ENCODE results near the gene TPTE. TPM values are rescaled to one million over a fixed set of nuclear protein-coding genes. Genes with fewer than 3 reads are reported as not detected.
"Not testable (repeated sequence)": the region's sequence is repeated elsewhere in the genome, so short reads cannot be mapped to it uniquely, and the experiment has no call there.

Gene TPTE
- total and polyA plus RNA-seq, 2 donors (not counting 1 experiment from before 2014, with no cell fraction given): not detected

GRCh38 chr21:10639746-10640145 is 118.4 kb downstream of the TPTE start:
- H3K9ac ChIP-seq (ENCODE audit: low read length); H3K27me3 Mint-ChIP-seq; H3K4me1 Mint-ChIP-seq; intact Hi-C loops (cut with micrococcal nuclease); POLR2A ChIA-PET; H3K4me1 ChIP-seq (ENCODE audit: control insufficient read depth in 2 of 2, insufficient read depth in 2 of 2, low read length in 2 of 2); H3K27ac ChIP-seq (ENCODE audit: low read length in 2 of 2); H3K36me3 ChIP-seq (replicated peaks in 1 of 2; ENCODE audit: control extremely low read depth in 1 of 2, control insufficient read depth in 1 of 2, extremely low read depth in 1 of 2, insufficient read depth in 2 of 2, low read length in 1 of 2); H3K27me3 ChIP-seq (replicated peaks in 1 of 4; ENCODE audit: control extremely low read depth in 1 of 4, control insufficient read depth in 3 of 4, insufficient read depth in 4 of 4, low read length in 3 of 4); H3K4me3 ChIP-seq (ENCODE audit: control extremely low read depth in 1 of 5, extremely low read depth in 1 of 5, insufficient read depth in 1 of 5, low read depth in 2 of 5, low read length in 4 of 5); DNase-seq; CTCF ChIA-PET; H2AFZ ChIP-seq (ENCODE audit: insufficient read depth, low read depth, low read length, poor library complexity, severe bottlenecking); H4K20me1 ChIP-seq (ENCODE audit: control insufficient read depth, insufficient read depth, low read length, poor library complexity, severe bottlenecking); H3K4me2 ChIP-seq (replicated peaks; ENCODE audit: low read depth, low read length, poor library complexity, severe bottlenecking); H3K79me2 ChIP-seq (ENCODE audit: control insufficient read depth, insufficient read depth, low read length); H3K27ac Mint-ChIP-seq; ATAC-seq (ENCODE audit: low read depth); H3K4me3 Mint-ChIP-seq; H3K9me3 Mint-ChIP-seq (ENCODE audit: insufficient read depth): not testable (repeated sequence)
- peaks cover 0 to 32% (median 2%) of the 10 kb centered on the region in 3 donors for H3K9me3 ChIP-seq (ENCODE audit: control extremely low read depth in 1 of 3, control insufficient read depth in 2 of 3, insufficient read depth in 1 of 3, low read length in 2 of 3)

GRCh38 chr21:10640446-10640845 is 119.1 kb downstream of the TPTE start:
- no peaks in the 10 kb centered on the region for H4K20me1 ChIP-seq (ENCODE audit: control insufficient read depth, insufficient read depth, low read length, poor library complexity, severe bottlenecking)
- 43% methylated on average over 4 of the region's 4 CpGs for WGBS (ENCODE audit: insufficient coverage)
- Mint-ChIP-seq H3K4me3 (no peak overlapping the region), H3K27me3 (no peaks in the 10 kb centered on the region), H3K27ac (no peak overlapping the region), H3K9me3 (ENCODE audit: insufficient read depth) (no peaks in the 10 kb centered on the region), H3K4me1 (no peaks in the 10 kb centered on the region)
- CTCF ChIA-PET: no interaction called here
- TF ChIP-seq CTCF (IDR thresholded peaks at IDR 0.05): no peak
- no peak for TF ChIP-seq EZH2 (IDR thresholded peaks at IDR 0.05; ENCODE audit: borderline replicate concordance, insufficient read depth, low read depth, low read length, poor library complexity, severe bottlenecking)
- intact Hi-C loops (cut with micrococcal nuclease): no loop called here
- no peak overlapping the region for H3K4me3 ChIP-seq (ENCODE audit: control extremely low read depth in 1 of 5, extremely low read depth in 1 of 5, insufficient read depth in 1 of 5, low read depth in 2 of 5, low read length in 4 of 5)
- no peak overlapping the region for H2AFZ ChIP-seq (ENCODE audit: insufficient read depth, low read depth, low read length, poor library complexity, severe bottlenecking)
- H3K27me3 ChIP-seq (replicated peaks in 1 of 4; ENCODE audit: control extremely low read depth in 1 of 4, control insufficient read depth in 3 of 4, insufficient read depth in 4 of 4, low read length in 3 of 4): no peaks in the 10 kb centered on the region
- H3K9ac ChIP-seq (ENCODE audit: low read length): no peak overlapping the region
- H3K9me3 ChIP-seq (ENCODE audit: control extremely low read depth in 1 of 3, control insufficient read depth in 2 of 3, insufficient read depth in 1 of 3, low read length in 2 of 3): peaks cover 0 to 32% (median 2%) of the 10 kb centered on the region in 3 donors
- H3K36me3 ChIP-seq (replicated peaks in 1 of 2; ENCODE audit: control extremely low read depth in 1 of 2, control insufficient read depth in 1 of 2, extremely low read depth in 1 of 2, insufficient read depth in 2 of 2, low read length in 1 of 2): no peaks in the 10 kb centered on the region
- ATAC-seq (ENCODE audit: low read depth) (no peak), DNase-seq (no peak)
- no peak overlapping the region for H3K27ac ChIP-seq (ENCODE audit: low read length in 2 of 2)
- no peaks in the 10 kb centered on the region for H3K4me1 ChIP-seq (ENCODE audit: control insufficient read depth in 2 of 2, insufficient read depth in 2 of 2, low read length in 2 of 2)
- no peaks in the 10 kb centered on the region for H3K79me2 ChIP-seq (ENCODE audit: control insufficient read depth, insufficient read depth, low read length)
- H3K4me2 ChIP-seq (replicated peaks; ENCODE audit: low read depth, low read length, poor library complexity, severe bottlenecking): no peak overlapping the region
- POLR2A ChIA-PET: no interaction called here
